IMR-90 (cell line): ENCODE data around the gene RASSF4. TPM values are rescaled to one million over a fixed set of nuclear protein-coding genes. Genes with fewer than 3 reads are reported as not detected.

ENCODE experiments used
- ATAC-seq: fragments of 200-7000 bp; cut with Tn5 transposase; 2 replicates; pipeline ENCODE4 v1.9.1; 2020; ENCODE audit warnings: low read depth, mild to moderate bottlenecking, moderate library complexity
- BruUV-seq: library from RNA; stranded (reverse); fragments of 400-500 nt; replicated peaks from 2 replicates; lab custom pipeline; 2021; lab: Mats Ljungman, UMichigan
- CTCF ChIA-PET: fragments of 300-600 bp; formaldehyde crosslinking; extraction: SDS; loops from one replicate; lab custom pipeline; 2021; ENCODE audit warnings: antibody characterized with exemption; lab: Yijun Ruan, JAX
- POLR2A ChIA-PET: fragments of 300-600 bp; sonication (Branson Sonifier 250); formaldehyde crosslinking; loops from one replicate; lab custom pipeline; 2022; ENCODE audit warnings: antibody characterized with exemption; ENCODE audit not compliant: unreplicated experiment; lab: Charles Lee
- DNase-seq: peaks from one replicate; pipeline ENCODE4 v3.0.0; 2013
- H2AFZ ChIP-seq: replicated peaks from 2 replicates; pipeline ENCODE3; 2013; ENCODE audit warnings: low read length, mild to moderate bottlenecking; ENCODE audit not compliant: poor library complexity
- H2AK5ac ChIP-seq: 2 replicates; pipeline ENCODE4 v1.6.1; 2013; ENCODE audit warnings: low read depth, low read length, inconsistent platforms
- H2AK9ac ChIP-seq: replicated peaks from 2 replicates; pipeline ENCODE3; 2013; ENCODE audit warnings: mild to moderate bottlenecking, low read depth, low read length, moderate library complexity; ENCODE audit not compliant: poor library complexity
- H2BK120ac ChIP-seq: 2 replicates; pipeline ENCODE4 v1.6.1; 2013; ENCODE audit warnings: low read depth, low read length, inconsistent platforms
- H2BK15ac ChIP-seq: 3 replicates; pipeline ENCODE4 v1.6.1; 2013; ENCODE audit warnings: low read depth, low read length, inconsistent platforms
- H2BK20ac ChIP-seq: 2 replicates; pipeline ENCODE4 v1.6.1; 2013; ENCODE audit warnings: low read depth, mild to moderate bottlenecking, inconsistent platforms, low read length, moderate library complexity
- H2BK5ac ChIP-seq: 2 replicates; pipeline ENCODE4 v1.6.1; 2013; ENCODE audit warnings: mild to moderate bottlenecking, low read depth, low read length, inconsistent platforms; ENCODE audit not compliant: poor library complexity, severe bottlenecking
- H3K14ac ChIP-seq: replicated peaks from 2 replicates; pipeline ENCODE4 v1.6.1; 2013; ENCODE audit warnings: low read depth, low read length, inconsistent platforms
- H3K18ac ChIP-seq: 2 replicates; pipeline ENCODE4 v1.6.1; 2013; ENCODE audit warnings: low read depth, low read length, control low read depth
- H3K23ac ChIP-seq: 2 replicates; pipeline ENCODE4 v1.6.1; 2013; ENCODE audit warnings: low read depth, low read length, inconsistent platforms
- H3K27ac ChIP-seq: 2 replicates; pipeline ENCODE4 v1.5.1; 2013; ENCODE audit warnings: mild to moderate bottlenecking, control low read depth, low read length; ENCODE audit not compliant: insufficient read depth
- H3K27me3 ChIP-seq: 2 replicates; pipeline ENCODE4 v1.6.1; 2013; ENCODE audit warnings: low read length; ENCODE audit not compliant: control insufficient read depth, insufficient read depth
- H3K36me3 ChIP-seq: 2 replicates; pipeline ENCODE4 v1.6.1; 2013; ENCODE audit warnings: low read length, mixed read lengths; ENCODE audit not compliant: control insufficient read depth, insufficient read depth
- H3K4ac ChIP-seq: 2 replicates; pipeline ENCODE4 v1.6.1; 2013; ENCODE audit warnings: low read depth, low read length, inconsistent platforms
- H3K4me1 ChIP-seq: 2 replicates; pipeline ENCODE4 v1.6.1; 2013; ENCODE audit warnings: low read length, mixed read lengths; ENCODE audit not compliant: control insufficient read depth, insufficient read depth
- H3K4me2 ChIP-seq: 2 replicates; pipeline ENCODE4 v1.6.1; 2013; ENCODE audit warnings: low read depth, mild to moderate bottlenecking, control low read depth, low read length, moderate library complexity
- H3K4me3 ChIP-seq: 2 replicates; pipeline ENCODE4 v1.5.1; 2013; ENCODE audit warnings: low read depth, mild to moderate bottlenecking, control low read depth, low read length, moderate library complexity; ENCODE audit not compliant: insufficient read depth
- H3K56ac ChIP-seq: 2 replicates; pipeline ENCODE4 v1.6.1; 2013; ENCODE audit warnings: low read length, inconsistent platforms; ENCODE audit not compliant: insufficient read depth; ENCODE audit errors: extremely low read depth
- H3K79me1 ChIP-seq, 2 experiments: 2 replicates each; pipeline ENCODE4 v1.6.1; 2013; ENCODE audit warnings: low read length in 2 of 2, inconsistent platforms in 1 of 2, low read depth in 1 of 2
- H3K9ac ChIP-seq: 2 replicates; pipeline ENCODE4 v1.6.1; 2013; ENCODE audit warnings: low read depth, low read length, control low read depth
- H3K9me1 ChIP-seq: 2 replicates; pipeline ENCODE4 v1.6.1; 2013; ENCODE audit warnings: low read length, inconsistent platforms; ENCODE audit not compliant: insufficient read depth
- H3K9me3 ChIP-seq: 2 replicates; pipeline ENCODE4 v1.6.1; 2013; ENCODE audit warnings: low read length; ENCODE audit not compliant: control insufficient read depth, insufficient read depth
- H4K20me1 ChIP-seq: 2 replicates; pipeline ENCODE4 v1.6.1; 2013; ENCODE audit warnings: low read length, inconsistent platforms; ENCODE audit not compliant: insufficient read depth
- H4K5ac ChIP-seq: 2 replicates; pipeline ENCODE4 v1.6.1; 2013; ENCODE audit warnings: mild to moderate bottlenecking, low read depth, low read length, control low read depth
- H4K8ac ChIP-seq, 2 experiments: 2 replicates each; pipeline ENCODE4 v1.6.1; 2013; ENCODE audit warnings: low read depth in 2 of 2, low read length in 2 of 2, control low read depth in 1 of 2, inconsistent platforms in 1 of 2
- H4K91ac ChIP-seq: 2 replicates; pipeline ENCODE4 v1.6.1; 2013; ENCODE audit warnings: low read depth, low read length, inconsistent platforms; ENCODE audit not compliant: insufficient read depth
- CEBPB ChIP-seq: IDR thresholded peaks from 2 replicates; pipeline ENCODE4 v1.6.1; 2012; ENCODE audit warnings: low read depth, low read length, improper control_type of control experiment
- POLR2A ChIP-seq: IDR thresholded peaks from 2 replicates; pipeline ENCODE4 v1.6.1; 2012; ENCODE audit warnings: mild to moderate bottlenecking, low read depth, low read length
- WGBS, 2 experiments: methylation state at CpG; one replicate each; pipeline versions ENCODE4 v1.1.5 to v1.1.7; 2013; ENCODE audit warnings: missing lambda C conversion rate in 2 of 2; ENCODE audit not compliant: insufficient read length in 1 of 2; ENCODE audit errors: extremely low coverage in 2 of 2; 5-methylcytosine and 5-hydroxymethylcytosine counted together
- dilution Hi-C: fragments of 300-500 bp; cut with HindIII; formaldehyde crosslinking; loops from one replicate; pipeline ENCODE4 v1.14.3; 2018; ENCODE audit warnings: low sequenced_read_pairs; ENCODE audit not compliant: unreplicated experiment
- in situ Hi-C: fragments of 300-500 bp; cut with MboI; formaldehyde crosslinking; loops from 3 replicates; pipeline ENCODE4 v1.14.3; 2019; ENCODE audit warnings: low sequenced_read_pairs, inconsistent platforms, mixed read lengths
- intact Hi-C: fragments of 100-400 bp; cut with micrococcal nuclease; formaldehyde crosslinking; loops from 2 replicates; pipeline ENCODE4 v1.10.0; 2022
- polyA plus RNA-seq, 3 experiments: library from polyadenylated mRNA; depleted of rRNA; stranded (reverse); fragments of >200 nt; gene quantifications; 2 replicates each; pipeline ENCODE4 v1.2.3, GENCODE V29; 2012; ENCODE audit warnings: low replicate concordance in 1 of 3
- total RNA-seq: library from RNA; depleted of rRNA; stranded (reverse); fragments of >200 nt; gene quantifications from 2 replicates; pipeline ENCODE4 v1.2.3, GENCODE V29; 2012

The RASSF4 gene
- total and polyA plus RNA-seq, 2 of the 4 experiments (the other 2 are of a cell fraction) = 5.9 to 8.6 TPM

DNA sequence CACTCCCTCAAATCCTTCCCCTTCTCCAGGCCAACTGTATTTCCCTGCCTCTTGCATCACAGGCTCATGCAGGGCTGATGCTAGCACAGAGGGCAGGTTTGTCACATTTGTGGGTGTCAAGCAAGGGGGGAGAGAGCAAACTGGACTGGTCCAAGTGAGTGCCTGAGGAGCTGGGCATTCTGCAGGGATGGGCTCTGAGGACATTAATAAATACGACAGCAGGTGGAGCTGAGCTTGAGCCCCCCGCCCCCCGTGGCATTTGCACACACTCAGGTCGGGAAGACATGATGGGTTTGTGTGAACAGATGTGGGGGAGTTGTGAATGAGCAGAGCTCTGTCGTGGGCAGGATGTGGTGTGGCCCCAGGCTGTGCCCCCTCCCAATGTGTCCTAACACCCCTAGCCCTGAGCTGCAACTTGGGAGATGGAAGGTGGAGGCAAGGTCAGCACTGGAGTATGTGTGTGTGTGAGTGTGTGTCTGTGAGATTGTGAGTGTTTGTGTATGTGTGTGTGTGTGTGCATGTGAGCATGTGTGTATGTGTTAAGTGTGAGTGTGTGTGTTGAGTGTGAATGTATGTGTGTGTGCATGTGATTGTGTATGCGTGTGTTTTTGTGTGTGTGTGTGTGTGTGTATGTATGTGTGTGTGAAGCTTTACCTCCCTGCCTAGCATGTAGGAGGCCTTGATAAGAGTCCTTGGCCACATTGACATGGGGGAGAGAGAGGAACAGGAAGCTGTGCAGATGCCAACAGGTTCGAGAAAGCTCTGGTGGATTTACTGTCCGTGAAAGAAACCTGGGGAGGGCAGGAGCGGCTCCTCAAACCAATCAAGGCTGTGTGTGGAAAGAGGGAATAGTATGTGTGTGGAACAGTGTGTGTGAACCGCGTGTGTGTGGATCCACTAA lies 9.1 kb downstream of the RASSF4 start:
- Histone ChIP-seq H3K56ac (no peak overlapping the region), H3K27me3 (no peaks in the 10 kb centered on the region), H3K14ac (no peak overlapping the region; the same call in 1 of the 2 replicates), H3K9me1 (peaks cover 10% of the 10 kb centered on the region), H2AFZ (peak overlapping the region; percentile 52), H2BK5ac (peak overlapping the region; percentile 52), H4K5ac (0 out of 2 replicates have a peak overlapping the region, but pooled peaks have one; percentile 4), H3K9ac (no peak overlapping the region), H2BK15ac (no peak overlapping the region), H2BK20ac (0 out of 2 replicates have a peak overlapping the region, but pooled peaks have one; percentile 27), H2BK120ac (peak overlapping the region; percentile 69; the same call in 1 of the 2 replicates), H2AK5ac (peak overlapping the region; percentile 63; the same call in 1 of the 2 replicates), H4K91ac (no peak overlapping the region), H3K79me1 (peaks cover 0 to 12% of the 10 kb centered on the region in 2 experiments; a peak in 1 of 4 replicates), H3K27ac (no peak overlapping the region), H3K4me2 (no peak overlapping the region; the same call in 1 of the 2 replicates), H3K4me3 (no peak overlapping the region), H3K23ac (no peak overlapping the region; the same call in 1 of the 2 replicates), H3K4me1 (peaks cover 30% of the 10 kb centered on the region), H3K4ac (peak overlapping the region; percentile 43; the same call in 1 of the 2 replicates), H4K20me1 (no peaks in the 10 kb centered on the region), H3K9me3 (no peaks in the 10 kb centered on the region), H3K36me3 (peaks cover 10% of the 10 kb centered on the region; the same call in 1 of the 2 replicates), H3K18ac (no peak overlapping the region), H4K8ac (no peak overlapping the region), H2AK9ac (no peak overlapping the region)
- ChIA-PET POLR2A (no interaction called here), CTCF (no interaction called here)
- DNase-seq = no peak
- no peak for ATAC-seq
- BruUV-seq = no TSS peak
- WGBS, 2 experiments = 87% methylated on average over 6 of the region's 11 CpGs; no CpG with 5 or more reads in 1 of the 2 experiments
- dilution Hi-C loops = no loop called here
- in situ Hi-C loops = no loop called here
- TF ChIP-seq CEBPB (0 out of 2 replicates have a peak, but pooled peaks have one; percentile 17), POLR2A (no peak)
- intact Hi-C loops = no loop called here
